Activated B cell treated with CpG ODN at 0.5 μM for 24 hours (primary cell): ENCODE results near the gene MAGEA9B. TPM values are rescaled to one million over a fixed set of nuclear protein-coding genes. Genes with fewer than 3 reads are reported as not detected.

Experiments
- ATAC-seq: fragments of 200-7000 bp; cut with Tn5 transposase; one replicate; pipeline ENCODE4 v1.10.0; 2021; ENCODE audit warnings: low read depth, mild to moderate bottlenecking, moderate library complexity
- CTCF ChIA-PET: fragments of 350-600 bp; sonication (Branson Sonifier 250); formaldehyde crosslinking; loops from one replicate; lab custom pipeline; 2021; ENCODE audit warnings: antibody characterized with exemption; lab: Charles Lee
- POLR2A ChIA-PET: fragments of 350-600 bp; sonication (Branson Sonifier 250); formaldehyde crosslinking; loops from one replicate; lab custom pipeline; 2021; ENCODE audit warnings: antibody characterized with exemption; lab: Charles Lee
- DNase-seq: peaks from one replicate; pipeline ENCODE4 v3.0.0; 2022
- H3K27ac Mint-ChIP-seq: one replicate; pipeline ENCODE4 v1.8.0; 2020; ENCODE audit warnings: mixed read lengths
- H3K27me3 Mint-ChIP-seq: one replicate; pipeline ENCODE4 v1.8.0; 2021; ENCODE audit warnings: mixed read lengths
- H3K36me3 Mint-ChIP-seq: one replicate; pipeline ENCODE4 v1.8.0; 2021; ENCODE audit warnings: low read depth, mixed read lengths
- H3K4me1 Mint-ChIP-seq: one replicate; pipeline ENCODE4 v1.8.0; 2021; ENCODE audit warnings: mixed read lengths
- H3K4me3 Mint-ChIP-seq: one replicate; pipeline ENCODE4 v1.8.0; 2020; ENCODE audit warnings: mild to moderate bottlenecking, mixed read lengths
- H3K9me3 Mint-ChIP-seq: one replicate; pipeline ENCODE4 v1.8.0; 2020; ENCODE audit warnings: mixed read lengths
- CTCF ChIP-seq: fragments of 200-600 bp; IDR thresholded peaks from one replicate; pipeline ENCODE4 v1.8.0; 2022; ENCODE audit warnings: antibody characterized with exemption, mild to moderate bottlenecking
- intact Hi-C: fragments of 100-400 bp; cut with micrococcal nuclease; formaldehyde crosslinking; loops from one replicate; pipeline ENCODE4 v1.15.1; 2024
- total RNA-seq: library from RNA; stranded (reverse); gene quantifications from 2 replicates; pipeline ENCODE4 v1.2.3, GENCODE V29; 2022

MAGEA9B gene
- total RNA-seq, 1 donor from 2014 or later: not detected

GRCh38 chrX:149572743-149573142 lies 14.5 kb downstream of the MAGEA9B start:
- Mint-ChIP-seq H3K27me3 (peaks cover 6% of the 10 kb centered on the region), H3K36me3 (no peaks in the 10 kb centered on the region), H3K4me1 (no peaks in the 10 kb centered on the region), H3K4me3 (no peak overlapping the region), H3K27ac (no peak overlapping the region), H3K9me3 (no peaks in the 10 kb centered on the region)
- ChIA-PET CTCF (no interaction called here), POLR2A (no interaction called here)
- intact Hi-C loops: no loop called here
- ATAC-seq (no peak), DNase-seq (no peak)
- TF ChIP-seq CTCF: no peak

DNA sequence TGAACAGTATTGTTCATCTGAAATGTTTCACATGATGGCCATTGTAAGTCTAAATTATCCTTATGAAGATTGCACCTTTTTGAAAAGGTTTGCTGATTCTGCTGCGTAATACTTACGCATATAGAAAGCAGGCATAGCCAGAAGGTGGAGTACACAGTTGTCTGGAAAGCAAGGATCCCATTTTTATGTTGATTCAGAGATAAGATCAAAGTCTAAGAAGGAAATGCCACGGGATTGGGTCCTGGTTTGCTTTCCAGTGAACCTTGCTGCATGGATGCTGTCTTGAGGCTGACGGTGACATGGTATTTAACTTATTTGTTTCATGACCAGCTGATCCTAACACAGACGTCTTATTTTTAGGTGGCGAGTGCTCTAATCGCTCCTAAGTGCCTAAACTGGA lies 15.5 kb downstream of the MAGEA9B start:
- H3K4me1 Mint-ChIP-seq: no peaks in the 10 kb centered on the region
- no peak for TF ChIP-seq CTCF
- no peaks in the 10 kb centered on the region for H3K36me3 Mint-ChIP-seq
- ChIA-PET POLR2A (no interaction called here), CTCF (no interaction called here)
- DNase-seq (no peak), ATAC-seq (no peak)
- H3K27ac Mint-ChIP-seq: no peak overlapping the region
- H3K9me3 Mint-ChIP-seq: no peaks in the 10 kb centered on the region
- intact Hi-C loops: no loop called here
- H3K4me3 Mint-ChIP-seq: no peak overlapping the region
- H3K27me3 Mint-ChIP-seq: peaks cover 6% of the 10 kb centered on the region

DNA sequence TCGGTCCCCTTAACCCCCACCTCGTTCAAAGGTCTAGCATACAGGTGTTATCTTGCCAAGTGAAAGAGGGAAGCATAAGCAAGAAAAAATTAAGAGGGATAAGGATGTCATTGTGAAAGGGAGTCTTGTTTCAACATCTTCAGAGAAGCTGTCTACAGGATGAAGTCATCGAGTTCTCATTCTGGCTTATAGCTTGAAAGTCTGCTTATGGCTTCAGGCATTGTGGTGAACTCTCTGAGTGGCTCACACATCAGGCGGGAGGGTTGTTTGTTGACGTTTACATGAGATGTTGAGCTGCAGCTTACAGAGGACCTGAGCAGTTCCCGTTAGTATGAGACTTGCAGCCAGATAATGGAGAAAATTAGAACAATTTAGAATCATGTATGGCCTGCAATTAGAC lies 16.6 kb downstream of the MAGEA9B start:
- DNase-seq: no peak
- intact Hi-C loops: no loop called here
- H3K9me3 Mint-ChIP-seq: no peaks in the 10 kb centered on the region
- H3K36me3 Mint-ChIP-seq: no peaks in the 10 kb centered on the region
- no peak overlapping the region for H3K27ac Mint-ChIP-seq
- ChIA-PET POLR2A (no interaction called here), CTCF (no interaction called here)
- H3K4me1 Mint-ChIP-seq: no peaks in the 10 kb centered on the region
- no peak for ATAC-seq
- H3K27me3 Mint-ChIP-seq: peaks cover 6% of the 10 kb centered on the region
- TF ChIP-seq CTCF: no peak
- no peak overlapping the region for H3K4me3 Mint-ChIP-seq

- Mint-ChIP-seq H3K4me3 (no peak overlapping the region), H3K27me3 (peaks cover 6% of the 10 kb centered on the region), H3K36me3 (no peaks in the 10 kb centered on the region), H3K9me3 (no peaks in the 10 kb centered on the region), H3K27ac (no peak overlapping the region), H3K4me1 (no peaks in the 10 kb centered on the region)
- CTCF ChIA-PET: no interaction called here
- DNase-seq: no peak
- POLR2A ChIA-PET: no interaction called here
- intact Hi-C loops: no loop called here
- TF ChIP-seq CTCF: no peak
- ATAC-seq: no peak
Measured at GRCh38 chrX:149569770-149570169, 17.5 kb downstream of the MAGEA9B start.

DNA sequence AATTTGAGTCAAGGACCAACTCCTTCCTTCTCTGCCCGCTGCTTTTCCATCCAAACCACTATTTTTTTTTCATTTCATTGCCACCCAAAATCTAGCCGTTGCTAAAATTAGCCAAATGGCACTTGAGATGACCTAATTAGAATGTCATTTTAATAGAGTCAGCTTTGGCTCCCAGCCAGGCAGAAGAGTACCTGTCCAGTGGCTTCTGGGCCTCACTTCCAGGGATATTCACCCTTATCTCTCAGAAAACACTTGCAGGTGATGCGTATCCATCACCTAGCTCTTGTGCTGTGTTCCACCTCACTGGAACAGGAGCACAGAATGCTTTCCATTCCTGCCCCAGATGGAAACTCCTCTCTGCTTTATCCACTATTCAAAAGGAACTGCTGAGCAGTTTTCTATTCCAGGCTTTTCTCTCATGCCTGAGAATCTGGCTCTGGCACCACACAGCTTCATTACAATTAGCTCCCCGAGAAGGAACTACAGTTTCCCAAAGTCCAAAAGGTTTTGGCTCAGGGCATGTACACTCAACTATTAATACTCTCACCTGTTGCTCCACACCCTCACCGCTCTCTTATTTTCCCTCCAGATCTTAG lies 18.5 kb downstream of the MAGEA9B start:
- H3K27me3 Mint-ChIP-seq: peaks cover 6% of the 10 kb centered on the region
- intact Hi-C loops: no loop called here
- no peak for ATAC-seq

More for the DNA sequence above, 18.5 kb downstream of the MAGEA9B start:
- TF ChIP-seq CTCF: no peak
- DNase-seq: no peak
- no peaks in the 10 kb centered on the region for H3K9me3 Mint-ChIP-seq
- no peak overlapping the region for H3K4me3 Mint-ChIP-seq
- H3K27ac Mint-ChIP-seq: no peak overlapping the region
- H3K4me1 Mint-ChIP-seq: no peaks in the 10 kb centered on the region
- POLR2A ChIA-PET: no interaction called here
- no peaks in the 10 kb centered on the region for H3K36me3 Mint-ChIP-seq
- CTCF ChIA-PET: no interaction called here
